LNCaP clone FGC (cell line): Measurements from ENCODE around the gene NUDT16.

ENCODE experiments used
- DNase-seq: peaks from one replicate; pipeline ENCODE4 v3.0.0-alpha.2; 2011; ENCODE audit warnings: low read depth
- H3K4me3 ChIP-seq: 2 replicates; pipeline ENCODE4 v1.5.1; 2011; ENCODE audit warnings: mild to moderate bottlenecking, low read depth, low read length, control low read depth
- TF ChIP-seq, protein P1 (sequence below): IDR thresholded peaks from 2 replicates; pipeline ENCODE4 v1.5.1; 2012; ENCODE audit warnings: mild to moderate bottlenecking; ENCODE audit not compliant: control insufficient read depth, insufficient read depth; ENCODE audit errors: extremely low read depth

Gene NUDT16

DNA sequence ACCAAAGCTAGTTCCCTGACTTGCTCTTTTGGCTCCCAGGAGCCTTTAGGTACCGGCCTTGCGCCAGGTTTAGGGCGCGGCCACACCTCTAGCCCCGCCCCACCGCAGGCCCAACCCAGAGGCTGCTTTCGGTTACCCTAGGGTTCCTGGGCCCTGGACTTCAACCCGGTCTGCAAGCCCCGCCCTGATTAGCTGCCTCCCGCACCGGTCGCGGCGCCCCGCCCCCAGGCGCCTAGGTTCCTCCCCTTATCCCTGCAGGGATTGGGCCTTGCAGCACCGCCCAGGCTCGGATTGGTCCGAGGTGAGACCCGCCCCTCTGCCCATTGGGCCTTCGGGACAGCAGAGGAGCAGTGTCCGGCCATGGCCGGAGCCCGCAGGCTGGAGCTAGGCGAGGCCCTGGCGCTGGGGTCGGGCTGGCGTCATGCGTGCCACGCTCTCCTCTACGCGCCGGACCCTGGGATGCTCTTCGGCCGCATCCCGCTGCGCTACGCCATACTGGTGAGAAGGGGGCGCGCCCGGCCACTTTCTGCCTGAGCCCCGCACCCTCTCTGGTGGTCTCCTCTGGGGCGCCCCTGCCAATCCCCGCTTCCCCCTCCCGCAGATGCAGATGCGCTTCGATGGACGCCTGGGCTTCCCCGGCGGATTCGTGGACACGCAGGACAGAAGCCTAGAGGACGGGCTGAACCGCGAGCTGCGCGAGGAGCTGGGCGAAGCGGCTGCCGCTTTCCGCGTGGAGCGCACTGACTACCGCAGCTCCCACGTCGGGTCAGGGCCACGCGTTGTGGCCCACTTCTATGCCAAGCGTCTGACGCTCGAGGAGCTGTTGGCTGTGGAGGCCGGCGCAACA, at the start of gene NUDT16:
Gene NUDT16 (plus strand): TSS at position 330 of the 847 bp plus-strand sequence. CDS start 31 bp downstream, at position 361.
- DNase-seq: peak; percentile 97
- TF ChIP-seq, protein P1, sequence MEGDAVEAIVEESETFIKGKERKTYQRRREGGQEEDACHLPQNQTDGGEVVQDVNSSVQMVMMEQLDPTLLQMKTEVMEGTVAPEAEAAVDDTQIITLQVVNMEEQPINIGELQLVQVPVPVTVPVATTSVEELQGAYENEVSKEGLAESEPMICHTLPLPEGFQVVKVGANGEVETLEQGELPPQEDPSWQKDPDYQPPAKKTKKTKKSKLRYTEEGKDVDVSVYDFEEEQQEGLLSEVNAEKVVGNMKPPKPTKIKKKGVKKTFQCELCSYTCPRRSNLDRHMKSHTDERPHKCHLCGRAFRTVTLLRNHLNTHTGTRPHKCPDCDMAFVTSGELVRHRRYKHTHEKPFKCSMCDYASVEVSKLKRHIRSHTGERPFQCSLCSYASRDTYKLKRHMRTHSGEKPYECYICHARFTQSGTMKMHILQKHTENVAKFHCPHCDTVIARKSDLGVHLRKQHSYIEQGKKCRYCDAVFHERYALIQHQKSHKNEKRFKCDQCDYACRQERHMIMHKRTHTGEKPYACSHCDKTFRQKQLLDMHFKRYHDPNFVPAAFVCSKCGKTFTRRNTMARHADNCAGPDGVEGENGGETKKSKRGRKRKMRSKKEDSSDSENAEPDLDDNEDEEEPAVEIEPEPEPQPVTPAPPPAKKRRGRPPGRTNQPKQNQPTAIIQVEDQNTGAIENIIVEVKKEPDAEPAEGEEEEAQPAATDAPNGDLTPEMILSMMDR: no peak
- H3K4me3 ChIP-seq: peak within 1 kb of the TSS; percentile 59

DNA sequence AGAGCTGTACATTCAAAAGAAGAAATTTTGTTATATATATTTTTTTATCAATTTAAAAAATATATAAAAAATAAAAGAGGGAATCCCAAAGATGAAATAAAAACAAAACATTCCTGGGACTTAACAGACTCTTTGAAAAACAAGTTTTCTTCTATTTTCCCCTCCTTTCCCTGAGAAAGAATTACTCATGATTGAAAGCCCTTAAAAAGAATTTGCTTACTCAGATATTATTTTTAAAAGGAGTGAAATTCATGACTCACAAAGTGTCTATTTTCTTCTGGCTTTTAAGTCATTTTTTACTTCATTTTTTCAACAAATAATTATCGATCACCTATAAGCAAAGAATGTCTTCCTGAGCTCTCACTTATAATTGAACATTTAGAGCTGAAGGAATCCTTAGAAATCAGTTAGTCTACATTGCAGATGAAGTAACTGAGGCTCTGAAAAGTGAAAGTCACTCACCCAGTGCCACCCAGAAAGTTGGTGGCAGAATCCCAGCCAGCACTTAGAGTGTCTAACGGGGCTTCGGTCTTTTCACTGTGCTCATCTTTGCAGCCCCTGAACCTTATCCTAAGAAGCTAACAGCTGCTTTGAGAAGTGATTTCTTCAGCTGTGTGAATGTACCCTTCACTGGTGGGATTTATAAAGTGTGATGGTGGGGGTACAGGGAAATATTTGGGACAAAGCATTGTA, 42.5 kb upstream of the NUDT16 start:
- H3K4me3 ChIP-seq: no peak overlapping the region
- TF ChIP-seq, protein P1: no peak
- DNase-seq: no peak

DNA sequence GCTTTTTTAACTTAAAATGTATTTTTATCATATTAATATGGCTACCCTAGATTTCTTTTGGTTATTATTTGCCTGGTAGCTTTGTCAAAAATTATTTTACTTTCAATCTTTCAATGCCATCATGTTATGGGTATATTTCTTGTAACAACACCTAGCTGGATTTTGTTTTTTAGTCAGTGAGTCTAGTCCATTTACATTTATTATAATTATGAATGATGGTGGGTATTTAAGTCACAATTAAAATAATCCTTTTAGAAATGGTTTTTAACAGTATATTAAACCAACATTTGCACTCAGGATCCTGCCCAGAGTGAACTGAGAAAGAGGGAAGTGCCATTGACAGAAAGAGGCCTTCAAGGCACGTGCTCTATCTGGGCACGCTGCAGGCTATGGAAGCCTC, 39.8 kb upstream of the NUDT16 start:
- TF ChIP-seq, protein P1: no peak
- DNase-seq: no peak
- no peak overlapping the region for H3K4me3 ChIP-seq

DNA sequence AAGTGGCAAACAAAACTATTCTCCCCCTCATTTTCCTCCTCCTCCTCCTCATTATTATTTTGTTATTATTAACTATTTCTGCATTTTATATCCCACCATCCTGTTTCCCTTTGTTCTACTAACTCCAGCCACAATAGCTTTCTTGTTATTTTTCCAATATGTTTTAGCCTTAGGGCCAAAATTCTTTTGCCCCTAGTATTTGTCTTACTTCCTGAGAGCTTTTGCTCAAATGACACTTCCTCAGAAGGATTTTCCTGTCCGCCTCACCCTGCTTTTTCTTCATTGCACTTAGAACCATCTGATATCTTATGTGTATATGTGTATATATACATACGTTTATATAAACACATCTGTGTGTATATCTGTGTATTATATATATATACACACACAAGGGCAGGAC, 32.7 kb upstream of the NUDT16 start:
- TF ChIP-seq, protein P1: no peak
- no peak overlapping the region for H3K4me3 ChIP-seq
- no peak for DNase-seq

DNA sequence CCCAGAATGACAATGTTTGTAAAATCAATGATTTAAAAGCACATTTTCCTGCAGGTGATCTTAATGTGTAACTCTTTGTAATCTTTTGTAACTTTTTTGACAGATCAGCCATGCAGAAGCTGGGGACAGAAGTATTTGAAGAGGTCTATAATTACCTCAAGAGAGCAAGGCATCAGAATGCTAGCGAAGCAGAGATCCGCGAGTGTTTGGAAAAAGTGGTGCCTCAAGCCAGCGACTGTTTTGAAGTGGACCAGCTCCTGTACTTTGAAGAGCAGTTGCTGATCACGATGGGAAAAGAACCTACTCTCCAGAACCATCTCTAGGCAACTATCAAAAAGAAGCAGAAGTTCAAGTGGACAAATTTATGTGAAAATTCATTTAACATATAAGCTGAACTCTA, 32.1 kb upstream of the NUDT16 start:
- no peak overlapping the region for H3K4me3 ChIP-seq
- TF ChIP-seq, protein P1: no peak
- DNase-seq: no peak

DNA sequence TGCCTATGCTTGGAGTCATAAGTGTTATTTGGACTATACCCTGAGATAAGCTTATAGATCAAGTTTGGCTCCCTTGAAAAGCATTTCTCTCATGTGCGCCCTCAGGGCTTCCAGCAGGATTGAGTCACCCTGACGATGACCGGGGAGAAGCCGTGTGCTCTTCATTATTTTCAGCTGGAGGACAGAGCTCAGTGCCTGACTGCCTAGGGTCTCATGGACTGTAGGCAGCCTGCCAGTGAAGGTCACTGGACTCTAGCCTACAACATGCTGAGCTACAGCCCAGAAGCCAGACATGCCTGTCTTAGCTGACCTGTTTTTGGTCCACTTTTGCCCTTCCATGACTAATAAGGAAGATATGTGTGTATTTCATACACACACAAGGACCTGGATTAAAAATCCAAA, 31.6 kb upstream of the NUDT16 start:
- H3K4me3 ChIP-seq: no peak overlapping the region
- TF ChIP-seq, protein P1: no peak
- DNase-seq: no peak

DNA sequence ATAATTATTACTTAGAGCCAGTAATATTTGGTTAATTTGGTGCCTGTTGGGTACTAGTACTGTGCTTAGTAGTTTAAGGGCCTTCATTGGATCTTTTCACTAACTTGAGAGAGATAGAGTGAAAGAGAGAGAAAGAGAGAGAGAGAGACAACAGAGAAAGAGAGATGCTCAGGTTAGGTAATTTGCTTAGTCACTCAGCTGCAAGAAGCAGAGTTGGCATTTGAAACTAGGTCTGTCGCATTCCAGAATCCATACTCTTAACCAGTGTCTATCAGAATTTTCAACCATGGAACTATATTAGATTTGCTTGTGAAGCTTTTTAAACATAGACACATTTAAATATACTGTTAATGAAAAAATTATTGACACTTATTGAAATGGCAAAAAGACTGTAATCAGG, 31.1 kb upstream of the NUDT16 start:
- TF ChIP-seq, protein P1: no peak
- no peak for DNase-seq
- no peak overlapping the region for H3K4me3 ChIP-seq
